HG03571 (cell line): ENCODE measurements around the gene OR5W2.
"Not testable (repeated sequence)": the region's sequence is repeated elsewhere in the genome, so short reads cannot be mapped to it uniquely, and the experiment has no call there.

Experiments used
- ATAC-seq: cut with Tn5 transposase; IDR thresholded peaks from one replicate; pipeline ENCODE4 v1.9.1; 2021; ENCODE audit not compliant: unreplicated experiment

Gene OR5W2

GRCh38 chr11:55914482-55914881, at the start of gene OR5W2:
Gene OR5W2 (minus strand): TSS chr11:55914582. CDS start chr11:55914582, 0 bp downstream.
- no peak for ATAC-seq

DNA sequence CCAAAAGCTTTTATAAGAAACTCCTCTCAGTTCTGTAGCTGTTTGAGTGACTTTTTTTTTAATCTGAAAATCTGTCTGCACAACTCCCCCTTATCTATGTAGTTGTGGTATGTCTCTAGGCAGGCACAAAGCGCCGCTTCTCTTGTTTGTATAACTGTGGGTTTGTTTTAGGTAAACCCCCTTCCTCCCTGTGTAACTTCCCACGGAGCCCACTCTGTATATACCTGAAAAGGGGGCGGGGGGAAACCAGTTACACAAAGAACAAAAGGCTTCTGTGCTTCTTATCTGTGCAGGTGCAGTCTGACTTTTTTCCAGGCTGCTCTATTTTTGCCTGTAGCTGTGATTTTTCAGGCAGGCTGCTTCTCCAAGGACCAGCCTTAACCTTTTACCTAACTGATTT, 42.1 kb upstream of the OR5W2 start:
- ATAC-seq = no peak

GRCh38 chr11:55949330-55949729, 34.9 kb upstream of the OR5W2 start:
- ATAC-seq = no peak

DNA sequence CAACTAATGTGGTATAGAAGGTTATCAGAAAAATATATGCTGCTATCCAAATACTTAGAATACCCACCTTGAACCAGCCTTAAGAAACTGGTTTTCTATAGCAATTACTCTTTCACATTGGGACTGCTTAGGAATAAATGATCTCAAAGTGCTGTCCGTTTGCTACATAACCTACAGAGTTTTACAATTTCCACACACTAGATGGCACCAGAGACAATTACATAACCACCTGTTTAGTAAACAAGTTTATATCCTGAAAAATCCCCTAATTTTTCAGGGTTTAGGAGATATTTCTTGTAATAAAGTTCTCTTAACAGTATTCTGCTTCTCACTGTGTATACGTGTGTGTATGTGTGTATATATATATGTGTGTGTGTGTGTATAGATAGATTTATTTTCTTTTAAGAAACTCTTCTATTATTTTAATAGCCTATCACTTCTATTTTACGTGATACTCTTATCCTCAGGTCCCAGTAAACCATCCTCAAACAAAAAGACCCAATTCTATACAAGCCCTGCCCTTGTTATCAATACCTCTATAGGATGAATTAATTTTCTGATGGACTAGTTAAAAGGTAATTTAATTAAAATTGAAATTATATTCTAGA, 28.5 kb upstream of the OR5W2 start:
- ATAC-seq = no peak

DNA sequence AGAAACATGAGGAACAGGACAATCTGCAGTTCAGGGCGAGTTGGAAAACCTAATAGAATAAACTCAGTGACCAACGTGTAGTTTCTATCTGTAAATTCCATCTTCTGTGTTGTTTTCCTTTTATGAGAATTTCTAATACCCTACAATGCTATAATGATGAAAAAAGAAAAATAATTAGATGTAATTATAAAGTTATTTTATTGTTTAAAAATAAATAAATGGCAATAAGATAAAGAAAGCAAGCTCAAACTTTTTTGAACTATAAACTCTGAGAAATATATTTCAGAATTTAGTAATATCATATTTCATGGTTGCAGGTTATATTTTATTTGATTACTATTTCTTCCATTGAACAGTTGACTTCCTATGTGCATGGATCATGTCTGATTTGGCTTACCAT, 21.9 kb upstream of the OR5W2 start, which contains the start of gene OR5I1:
Gene OR5I1, minus strand, starts transcription at position 101 of the 400 bp plus-strand sequence. Its CDS starts 0 bp downstream, at position 101.
- no peak for ATAC-seq

GRCh38 chr11:55920537-55920936, 6.2 kb upstream of the OR5W2 start:
- ATAC-seq = no peak

DNA sequence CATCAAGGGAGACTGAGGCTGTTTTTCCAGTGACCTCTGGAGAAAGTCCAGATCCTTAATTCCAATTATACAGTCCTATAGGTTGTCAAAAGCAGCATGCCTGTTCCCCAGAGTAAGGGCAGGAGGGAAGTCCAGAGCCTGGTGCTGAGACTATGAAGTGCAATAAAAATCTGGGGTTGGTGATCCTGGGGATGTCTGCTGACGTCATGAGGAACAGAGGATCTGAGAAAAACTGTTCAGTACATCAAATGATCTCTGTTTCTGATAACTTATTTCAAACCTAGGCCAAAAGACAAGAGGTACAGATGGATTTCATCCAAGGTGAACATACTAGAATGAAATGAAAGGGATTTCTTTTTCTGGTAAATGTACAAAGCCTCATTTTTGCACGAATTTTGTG, 12.1 kb downstream of the OR5W2 start:
- ATAC-seq = no peak

- ATAC-seq = no peak
Measured at GRCh38 chr11:55895216-55895615, 19.2 kb downstream of the OR5W2 start.

GRCh38 chr11:55885481-55885880, 28.9 kb downstream of the OR5W2 start:
- ATAC-seq = not testable (repeated sequence)

DNA sequence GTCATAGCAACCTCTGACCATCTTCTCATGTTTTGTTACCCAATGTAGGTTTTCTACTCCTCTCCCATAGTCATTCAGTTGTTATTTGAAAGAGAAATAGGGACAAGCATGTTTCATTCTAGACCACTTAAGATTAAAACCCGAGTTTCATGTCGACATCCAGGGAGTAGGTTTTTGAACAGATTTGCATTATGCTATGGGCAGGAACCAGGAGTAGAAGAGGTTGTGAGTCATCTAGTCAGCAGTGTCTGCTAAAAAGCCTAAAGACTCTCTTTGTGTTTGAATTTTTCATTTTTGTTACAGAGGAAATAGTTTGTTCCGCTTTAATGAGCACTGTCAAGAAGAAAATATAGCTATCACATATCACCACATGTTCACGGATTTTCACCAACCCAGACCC, 29.4 kb downstream of the OR5W2 start:
- ATAC-seq = not testable (repeated sequence)

GRCh38 chr11:55882997-55883396, 31.4 kb downstream of the OR5W2 start, which contains the start of gene TRIM51:
Gene TRIM51 (plus strand): TSS chr11:55883297. CDS start chr11:55885429, 2,132 bp downstream.
- not testable (repeated sequence) for ATAC-seq

- ATAC-seq = not testable (repeated sequence)
Measured at GRCh38 chr11:55873146-55873545, 41.2 kb downstream of the OR5W2 start.

DNA sequence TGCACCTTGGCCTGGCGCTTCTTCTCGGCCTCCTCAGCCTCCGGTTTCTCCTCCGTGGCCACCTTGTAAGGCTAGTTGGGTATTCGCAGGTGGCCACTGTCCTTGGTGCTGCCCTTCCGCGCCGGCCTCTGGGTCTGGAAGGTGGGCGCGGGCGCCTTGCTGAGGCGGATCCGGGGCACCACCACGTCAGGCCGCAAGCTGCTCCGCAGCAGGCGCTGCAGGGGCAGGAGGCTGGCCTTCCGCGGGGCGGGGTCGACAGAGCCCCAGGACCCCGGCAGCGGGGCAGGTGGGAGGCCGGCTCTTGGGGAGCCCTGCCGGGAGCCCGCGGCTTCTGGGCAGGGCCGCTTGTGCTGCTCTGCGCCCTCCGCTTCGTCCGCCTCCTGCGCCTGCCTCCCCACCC, 41.7 kb downstream of the OR5W2 start:
- ATAC-seq = not testable (repeated sequence)

DNA sequence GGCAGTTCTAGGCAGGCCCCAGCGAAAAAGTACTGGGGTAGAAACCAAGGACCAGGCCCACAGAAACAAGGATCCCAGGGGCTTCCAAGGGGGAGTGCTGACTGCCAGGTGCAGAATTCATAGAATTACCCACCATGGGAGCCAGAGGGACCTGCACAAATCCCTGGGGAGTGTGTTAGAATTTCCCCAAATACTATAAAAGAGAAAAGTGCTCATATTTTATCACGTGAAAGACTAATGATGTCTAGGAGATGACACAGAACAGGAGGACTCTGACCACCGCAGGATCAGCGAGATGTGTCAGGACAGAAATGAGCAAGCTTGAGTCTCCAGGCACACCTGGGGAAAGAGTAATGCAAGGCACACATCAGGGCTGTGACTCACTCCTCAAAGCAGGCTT, 47.0 kb downstream of the OR5W2 start:
- ATAC-seq = not testable (repeated sequence)
